HuH-7 (cell line): ENCODE data around the gene RYR3.
A peak's percentile ranks its signal among the peaks of the same experiment; 100 is the strongest.

ENCODE experiments used
- DNase-seq: peaks from one replicate; pipeline ENCODE4 v3.0.0; 2011; ENCODE audit warnings: low spot score

The RYR3 gene

DNA sequence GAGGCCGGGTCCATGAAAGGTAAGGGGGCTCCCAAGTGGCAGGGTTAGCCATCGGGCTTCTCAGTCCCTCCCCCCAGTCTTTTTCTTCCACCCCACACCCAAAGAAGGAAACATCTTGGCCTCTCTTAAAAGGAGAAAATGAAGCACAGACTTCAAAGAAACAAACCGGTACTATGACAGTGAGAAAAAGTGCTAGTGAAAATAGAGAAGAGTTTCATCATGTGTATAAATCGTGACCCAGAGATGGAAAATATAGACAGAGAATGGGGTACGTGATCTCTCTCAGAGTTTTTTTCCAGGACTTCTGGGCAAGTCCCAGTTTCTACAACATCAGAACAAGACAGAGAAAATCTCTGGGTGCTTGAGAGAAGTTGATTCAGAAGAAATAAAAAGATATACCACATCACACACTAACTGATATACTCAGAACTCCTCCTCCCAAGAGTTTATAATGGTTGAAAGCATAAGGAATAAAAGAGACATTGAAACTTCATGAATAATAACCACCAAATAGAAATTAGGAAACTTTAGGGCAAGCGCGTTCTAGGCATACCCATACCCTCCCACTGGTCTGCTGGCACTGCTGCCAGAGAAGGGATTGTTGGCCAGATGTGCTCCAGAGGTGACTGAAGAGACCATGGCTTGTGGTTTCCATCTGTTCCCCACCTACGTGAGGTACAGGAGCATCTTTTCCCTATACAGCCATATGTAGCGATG lies 338.6 kb downstream of the RYR3 start:
- no peak for DNase-seq

DNA sequence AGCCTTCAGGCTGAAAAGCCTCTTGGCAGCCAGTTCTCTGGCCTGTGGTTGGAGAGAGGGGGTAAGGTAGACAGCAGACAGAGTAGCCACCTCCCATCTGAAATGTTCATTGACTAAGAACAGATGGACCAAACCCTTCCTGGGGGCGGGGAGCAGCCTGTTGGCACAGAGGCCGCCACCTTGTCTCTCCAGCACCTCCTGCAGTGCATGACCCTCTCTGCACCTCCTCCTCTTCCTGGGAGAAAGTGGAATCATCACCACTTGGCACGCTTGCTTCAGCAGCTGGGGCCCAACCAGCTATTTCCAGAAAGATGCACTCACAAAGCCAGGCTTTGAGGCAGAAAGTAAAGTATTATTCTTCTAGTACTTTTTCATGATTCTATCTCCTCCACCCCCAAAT lies 344.1 kb downstream of the RYR3 start:
- no peak for DNase-seq

DNA sequence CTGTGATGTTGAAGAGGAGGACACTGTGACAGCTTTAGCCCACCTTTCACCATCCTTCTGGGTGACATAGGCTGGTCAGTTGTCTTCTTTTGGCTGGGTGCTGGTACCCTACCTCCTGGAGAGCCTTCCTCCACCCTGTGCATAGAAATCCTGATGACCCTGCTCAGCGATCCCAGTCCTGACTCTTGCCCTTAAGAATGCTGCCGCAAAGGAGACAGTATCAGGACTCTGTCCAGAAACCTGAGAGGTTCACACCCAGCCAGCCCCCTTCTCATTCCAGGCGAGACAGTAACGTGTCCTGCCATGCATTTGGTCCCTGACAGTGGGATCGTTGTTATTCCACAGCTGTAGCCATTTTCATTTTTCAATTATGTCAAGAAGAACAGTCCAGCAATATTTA lies 344.7 kb downstream of the RYR3 start:
- no peak for DNase-seq

DNA sequence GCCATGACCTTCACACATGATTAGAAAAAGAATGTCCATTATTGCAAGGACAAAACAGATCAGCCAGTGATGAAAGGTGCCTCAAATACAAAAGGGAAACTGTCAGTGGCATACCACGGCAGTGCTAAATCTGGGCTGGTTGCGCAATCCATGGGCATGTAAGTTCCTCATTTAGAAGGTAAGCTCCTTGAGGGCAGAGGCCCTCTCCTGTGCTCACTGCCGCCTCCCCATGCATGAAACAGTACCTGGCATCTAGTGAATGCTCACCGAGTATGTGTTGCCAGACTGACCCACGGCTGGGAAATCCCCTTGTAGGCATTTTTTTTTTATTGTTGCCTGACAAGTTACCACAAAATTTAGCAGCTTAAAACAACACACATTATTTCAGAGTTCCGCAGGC lies 345.4 kb downstream of the RYR3 start:
- DNase-seq, result no peak

DNA sequence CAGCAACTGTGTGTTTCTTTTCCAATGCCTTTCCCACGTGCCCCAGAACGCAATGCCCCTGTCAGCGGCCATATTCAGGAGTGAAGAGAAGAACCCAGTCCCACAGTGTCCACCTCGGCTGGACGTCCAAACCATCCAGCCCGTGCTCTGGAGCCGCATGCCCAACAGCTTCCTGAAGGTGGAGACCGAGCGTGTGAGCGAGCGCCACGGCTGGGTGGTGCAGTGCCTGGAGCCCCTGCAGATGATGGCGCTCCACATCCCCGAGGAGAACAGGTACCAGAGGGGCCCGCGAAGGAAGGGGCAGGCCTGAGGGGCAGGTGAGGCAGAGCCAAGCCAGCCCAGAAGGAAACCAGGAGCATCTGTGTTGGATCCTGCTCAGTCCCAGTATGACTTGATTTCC lies 349.4 kb downstream of the RYR3 start:
- no peak for DNase-seq

DNA sequence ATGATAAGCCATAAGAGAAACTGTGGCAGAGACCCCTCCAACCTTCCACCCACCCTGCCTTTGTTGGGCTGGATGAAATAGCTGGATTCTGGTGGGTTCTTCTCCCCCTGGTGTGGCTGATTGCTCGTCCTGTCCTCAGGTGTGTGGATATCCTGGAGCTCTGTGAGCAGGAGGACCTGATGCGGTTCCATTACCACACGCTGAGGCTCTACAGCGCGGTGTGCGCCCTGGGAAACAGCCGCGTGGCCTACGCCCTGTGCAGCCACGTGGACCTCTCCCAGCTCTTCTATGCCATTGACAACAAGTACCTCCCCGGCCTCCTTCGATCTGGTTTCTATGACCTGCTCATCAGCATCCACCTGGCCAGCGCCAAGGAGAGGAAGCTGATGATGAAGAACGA lies 351.2 kb downstream of the RYR3 start:
- no peak for DNase-seq

DNA sequence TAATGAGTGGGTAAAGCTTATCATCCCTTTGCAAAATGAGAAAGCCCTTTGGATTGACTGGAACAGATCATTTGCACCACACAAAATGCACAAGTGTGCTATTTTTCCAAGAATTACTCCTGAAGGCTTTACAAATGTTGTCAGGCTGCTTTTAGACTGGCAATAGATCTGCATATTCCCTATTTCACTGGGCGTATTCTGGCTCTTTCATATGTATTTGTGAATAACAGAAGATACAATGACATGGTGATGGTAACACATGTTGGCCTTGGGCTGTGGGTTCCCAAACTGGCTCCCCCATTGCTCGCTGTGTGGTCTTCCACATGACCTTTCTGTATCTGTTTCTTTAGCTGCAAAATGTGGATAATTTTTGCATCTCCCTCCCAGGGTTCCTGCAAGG lies 354.2 kb downstream of the RYR3 start:
- no peak for DNase-seq

DNA sequence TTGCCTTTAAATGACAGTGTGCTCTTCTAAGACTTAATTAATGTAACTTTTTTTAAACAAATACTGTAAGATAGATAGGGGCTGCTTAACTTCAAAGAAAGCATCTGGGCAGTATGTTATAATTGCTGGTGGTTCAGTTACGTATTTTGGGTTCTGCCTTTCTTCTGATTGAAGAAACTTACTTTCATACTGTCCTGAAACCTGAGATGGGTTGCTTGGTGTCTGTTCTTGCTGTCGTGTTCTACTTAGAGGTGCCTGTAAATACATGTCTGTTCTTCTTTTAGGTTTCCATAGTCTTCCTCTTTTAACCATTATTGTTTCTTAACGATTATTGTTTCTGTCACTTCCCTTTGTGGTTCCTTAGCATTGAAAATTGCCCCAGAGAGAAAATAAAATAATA lies 359.8 kb downstream of the RYR3 start:
- no peak for DNase-seq

DNA sequence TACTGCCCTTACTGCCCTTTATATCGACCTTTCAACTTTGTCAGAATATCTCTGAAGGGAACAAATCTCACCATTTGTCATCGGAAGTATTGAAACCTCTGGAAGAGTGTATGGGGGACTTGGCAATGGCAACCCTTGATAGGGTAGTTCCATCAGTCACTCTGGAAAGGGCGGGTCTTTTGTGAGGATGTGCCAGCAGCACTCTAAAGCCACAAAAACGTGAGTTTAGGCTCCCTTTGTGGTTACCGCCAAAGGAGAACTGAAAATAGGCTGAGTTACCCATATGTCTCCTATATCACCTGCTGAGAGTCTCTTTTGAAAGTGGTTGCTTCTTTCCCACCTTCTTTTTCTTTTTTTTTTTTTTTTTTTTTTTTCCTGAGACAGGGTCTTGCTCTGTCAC lies 360.7 kb downstream of the RYR3 start:
- no peak for DNase-seq

DNA sequence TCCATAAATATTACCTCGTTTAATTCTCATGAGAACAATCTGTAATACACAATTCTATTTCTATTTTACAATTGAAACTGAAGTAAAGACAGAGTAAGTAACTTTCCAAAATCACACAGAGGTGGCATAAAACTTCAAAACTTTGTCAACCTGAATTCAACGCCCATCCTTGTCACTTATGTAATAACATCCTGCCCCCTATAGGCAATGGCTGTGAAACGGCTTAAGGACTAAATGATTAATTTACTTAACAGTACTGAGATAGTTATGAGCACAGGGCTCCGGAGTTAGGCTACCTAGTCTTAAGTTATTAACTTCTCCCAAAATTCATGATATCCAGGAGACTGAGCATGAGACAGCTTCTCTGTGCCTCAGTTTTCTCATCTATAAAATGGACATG lies 364.5 kb downstream of the RYR3 start:
- peak; percentile 20 for DNase-seq

DNA sequence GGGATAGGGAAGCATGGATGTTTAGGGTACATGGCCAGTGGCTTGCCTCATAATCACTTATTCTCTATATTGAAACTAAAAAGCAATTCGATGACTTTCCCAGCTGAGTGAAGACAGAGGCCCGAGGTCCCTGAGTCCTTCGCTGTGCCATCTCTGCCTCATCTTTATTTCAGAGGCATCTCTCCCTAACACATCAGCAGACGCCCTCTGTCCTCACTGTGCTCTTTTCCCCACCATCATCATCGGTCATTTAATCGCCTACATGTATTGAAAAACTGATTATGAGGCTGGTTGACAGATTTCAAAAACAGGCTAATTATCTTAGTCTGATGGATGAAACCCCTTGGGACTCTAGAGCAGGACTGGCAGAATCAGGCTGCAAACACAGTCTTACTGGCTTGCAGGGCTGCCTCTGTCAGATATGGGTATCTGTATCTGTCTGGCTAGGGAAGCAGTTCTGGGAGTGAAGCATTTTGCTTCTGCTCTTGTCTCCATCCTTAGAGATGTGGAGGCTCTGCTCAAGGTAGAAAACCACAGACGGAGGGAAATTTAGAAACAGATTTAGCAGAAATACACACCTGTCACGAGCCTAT lies 366.6 kb downstream of the RYR3 start:
- DNase-seq, result no peak

DNA sequence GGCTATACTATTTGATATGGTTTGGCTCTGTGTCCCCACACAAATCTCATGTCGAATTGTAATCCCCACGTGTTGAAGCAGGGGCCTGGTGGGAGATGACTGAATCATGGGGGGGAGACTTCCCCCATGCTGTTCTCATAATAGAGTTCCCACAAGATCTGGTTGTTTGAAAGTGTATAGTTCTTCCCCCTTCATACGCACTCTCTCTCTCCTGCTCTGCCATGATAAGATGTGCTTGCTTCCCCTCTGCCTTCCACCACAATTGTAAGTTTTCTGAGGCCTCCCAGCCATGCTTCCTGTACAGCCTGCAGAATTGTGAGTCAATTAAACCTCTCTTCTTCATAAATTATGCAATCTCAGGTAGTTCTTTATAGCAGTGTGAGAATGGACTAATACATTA lies 367.4 kb downstream of the RYR3 start:
- DNase-seq, result no peak

DNA sequence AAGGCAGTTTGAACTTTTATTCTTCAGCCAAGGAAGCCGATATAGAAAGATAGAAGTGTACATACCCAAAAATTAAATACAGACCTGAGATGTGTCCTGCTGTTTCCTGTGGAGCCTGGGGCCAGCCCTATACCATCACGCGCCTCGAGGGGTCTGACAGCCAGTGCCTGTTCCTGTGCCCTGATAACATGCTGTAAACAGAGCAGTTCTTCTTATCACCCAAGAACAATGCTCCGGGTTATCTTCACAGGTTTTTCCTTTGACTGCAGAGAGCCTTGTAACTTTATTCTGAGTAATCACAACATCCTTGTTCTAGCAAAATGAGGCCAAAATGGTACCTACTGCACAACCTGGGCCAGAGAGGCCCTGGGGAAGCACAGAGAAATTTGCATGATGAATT lies 367.8 kb downstream of the RYR3 start:
- DNase-seq, result no peak

DNA sequence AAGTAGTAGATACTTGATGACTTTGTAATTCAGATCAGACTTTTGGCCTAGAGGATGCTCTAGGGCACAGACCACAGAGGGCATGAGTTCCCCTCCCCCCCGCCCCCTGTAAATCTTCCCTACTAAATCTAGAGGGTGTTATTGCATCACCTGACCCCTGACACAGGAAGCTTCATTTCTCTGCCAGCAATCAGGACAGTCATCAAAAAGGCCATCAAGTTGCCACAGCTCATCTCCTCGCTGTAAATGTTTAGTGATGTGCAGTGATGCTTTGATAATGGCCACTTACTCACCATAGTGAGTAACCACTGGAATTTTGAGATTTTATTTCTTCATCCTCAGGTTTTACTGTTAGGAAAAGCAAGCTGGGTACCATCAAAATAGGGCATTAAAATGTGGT lies 368.3 kb downstream of the RYR3 start:
- DNase-seq, result no peak

DNA sequence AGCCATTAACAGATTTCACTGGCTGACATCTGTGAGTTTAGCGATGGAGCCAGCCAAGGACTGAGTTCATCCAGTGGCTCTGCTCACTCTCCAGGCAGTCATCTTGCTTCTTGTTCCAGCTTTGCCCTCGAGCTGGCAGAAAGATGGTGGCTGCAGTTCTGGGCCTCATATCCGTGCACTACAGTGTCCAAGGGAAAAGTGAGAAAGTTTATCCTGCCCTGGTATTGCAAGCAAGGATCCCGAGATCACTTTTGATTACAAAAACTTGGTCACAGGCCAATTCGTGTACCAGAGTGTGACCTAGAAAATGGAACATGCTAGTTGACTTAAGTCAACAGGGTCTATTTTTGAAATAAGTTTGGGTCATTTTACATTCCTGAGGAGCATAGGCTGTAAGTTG lies 369.6 kb downstream of the RYR3 start:
- no peak for DNase-seq

DNA sequence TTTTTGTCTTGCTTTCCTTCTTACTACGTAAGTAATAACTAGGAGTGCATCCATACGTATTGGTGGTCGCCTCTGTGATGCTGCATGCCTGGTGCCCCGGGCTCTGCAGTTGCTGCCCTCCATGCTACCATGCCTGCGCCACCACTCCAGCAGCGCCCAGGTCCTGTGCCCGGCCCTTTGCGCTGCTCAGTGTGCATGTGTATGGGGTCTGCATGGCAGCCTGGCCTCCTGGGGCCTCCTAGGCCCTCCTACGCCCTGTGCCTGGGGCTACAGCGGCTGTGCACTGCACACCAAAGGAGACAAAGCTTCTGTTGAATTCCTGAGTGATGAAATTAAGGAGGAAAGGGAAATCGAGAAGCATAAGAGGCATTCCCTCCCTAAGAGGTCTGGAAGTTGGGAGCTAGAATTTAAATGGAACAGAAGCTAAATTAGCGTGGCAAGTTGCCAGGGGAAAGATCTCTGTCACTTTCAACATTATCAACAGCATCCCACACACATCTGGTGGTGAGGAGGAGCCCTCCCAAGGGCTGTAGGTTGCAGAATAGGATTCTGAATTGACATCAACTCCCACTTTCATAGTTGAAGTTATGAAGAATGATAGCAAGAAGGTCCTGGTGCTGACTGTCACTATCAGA lies 382.5 kb downstream of the RYR3 start:
- no peak for DNase-seq

DNA sequence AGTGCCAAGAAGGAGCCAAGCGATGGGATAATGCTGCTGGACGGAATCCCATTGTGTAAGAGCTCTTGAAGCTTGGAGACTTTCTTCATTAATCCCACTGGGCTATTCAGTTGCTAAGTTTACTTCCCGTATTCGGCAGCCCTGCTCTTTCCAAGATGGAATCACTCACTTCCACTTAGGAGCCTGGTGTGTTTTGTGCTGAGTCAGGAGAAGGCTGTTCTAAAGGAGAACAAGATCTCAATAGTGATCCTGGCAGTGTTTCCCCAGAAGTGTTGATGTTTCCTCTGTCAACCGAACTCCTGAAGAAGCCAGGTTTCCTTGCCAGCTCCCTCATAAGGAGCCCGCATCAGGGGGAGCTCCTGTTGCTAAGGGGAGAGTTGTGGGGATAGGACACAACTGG lies 387.4 kb downstream of the RYR3 start:
- no peak for DNase-seq

DNA sequence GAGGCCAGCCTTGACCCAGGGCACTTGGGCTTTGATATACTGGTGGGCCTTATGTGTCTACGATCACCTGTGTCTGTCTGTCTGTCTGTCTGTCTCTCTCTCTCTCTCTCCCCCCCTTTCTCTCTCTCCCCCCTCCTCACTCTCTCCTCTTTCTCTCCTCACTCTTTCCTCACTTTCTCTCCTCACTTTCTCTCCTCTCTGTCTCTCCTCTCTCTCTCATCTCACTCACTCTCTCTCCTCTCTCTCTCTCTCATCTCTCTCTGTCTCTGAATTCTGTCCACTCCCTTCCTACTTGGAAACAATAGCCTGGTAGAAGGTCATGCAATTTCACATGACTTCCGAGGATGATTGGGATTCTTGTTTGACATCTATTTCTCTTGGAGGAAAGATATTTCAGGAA lies 388.4 kb downstream of the RYR3 start:
- DNase-seq, result no peak

DNA sequence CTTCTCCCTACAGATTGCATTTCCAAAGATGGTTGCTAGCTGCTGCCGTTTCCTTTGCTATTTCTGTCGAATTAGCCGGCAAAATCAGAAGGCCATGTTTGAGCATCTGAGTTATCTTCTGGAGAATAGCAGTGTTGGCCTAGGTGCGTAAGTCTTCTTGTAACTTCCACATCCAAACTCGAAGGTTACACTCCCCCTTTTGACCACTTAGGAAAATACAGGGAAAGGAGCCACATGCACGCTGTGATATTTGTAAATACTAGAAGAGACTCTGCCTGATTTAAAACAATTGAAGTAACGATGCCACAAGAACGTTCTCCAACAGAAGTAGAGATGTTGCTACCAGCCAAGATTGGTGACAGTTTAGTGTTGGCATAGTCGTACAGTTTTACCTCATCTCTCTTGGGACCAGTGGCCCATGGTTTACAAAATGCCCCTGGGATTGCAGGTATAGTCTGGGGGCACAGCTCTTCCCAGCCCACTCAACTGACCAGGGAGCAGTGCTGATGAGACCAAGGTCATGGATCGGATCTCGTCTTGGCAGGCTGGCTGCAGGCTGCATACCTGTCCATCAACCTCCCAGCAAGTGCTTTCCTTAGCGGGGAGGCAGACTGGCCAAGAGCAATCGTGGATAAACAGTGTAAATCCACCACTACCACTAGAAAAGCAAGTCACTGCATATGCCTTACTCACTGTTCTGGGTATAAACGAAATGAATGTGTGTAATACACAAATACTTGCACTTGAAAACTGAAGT lies 389.1 kb downstream of the RYR3 start:
- peak; percentile 19 for DNase-seq

DNA sequence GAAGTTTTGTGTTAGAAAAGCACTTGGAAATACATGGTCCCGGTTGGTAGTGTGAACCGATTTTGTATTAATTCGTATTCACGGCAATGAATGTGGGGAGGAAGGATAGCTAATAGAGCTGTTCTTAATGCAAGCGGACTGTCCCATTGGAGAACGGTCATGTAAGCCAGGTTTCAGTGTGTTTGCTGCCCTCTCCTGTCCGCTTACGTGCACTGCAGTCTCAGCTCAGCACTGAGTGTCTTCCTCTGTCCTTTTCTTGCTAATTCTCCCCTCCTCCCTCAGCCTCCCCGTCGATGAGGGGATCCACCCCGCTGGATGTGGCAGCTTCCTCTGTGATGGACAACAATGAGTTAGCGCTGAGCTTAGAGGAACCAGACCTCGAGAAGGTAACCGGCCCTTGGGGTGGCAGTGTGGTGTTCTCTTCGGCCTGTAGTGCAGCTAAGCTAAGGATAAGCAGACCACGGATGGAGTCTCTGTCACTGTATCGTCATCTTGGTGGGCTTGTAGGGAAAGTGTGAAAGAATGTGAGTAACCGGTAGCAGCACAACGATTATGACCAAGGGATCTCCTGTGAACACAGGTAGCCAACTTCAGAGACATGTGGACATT lies 390.0 kb downstream of the RYR3 start:
- peak; percentile 54 for DNase-seq

DNA sequence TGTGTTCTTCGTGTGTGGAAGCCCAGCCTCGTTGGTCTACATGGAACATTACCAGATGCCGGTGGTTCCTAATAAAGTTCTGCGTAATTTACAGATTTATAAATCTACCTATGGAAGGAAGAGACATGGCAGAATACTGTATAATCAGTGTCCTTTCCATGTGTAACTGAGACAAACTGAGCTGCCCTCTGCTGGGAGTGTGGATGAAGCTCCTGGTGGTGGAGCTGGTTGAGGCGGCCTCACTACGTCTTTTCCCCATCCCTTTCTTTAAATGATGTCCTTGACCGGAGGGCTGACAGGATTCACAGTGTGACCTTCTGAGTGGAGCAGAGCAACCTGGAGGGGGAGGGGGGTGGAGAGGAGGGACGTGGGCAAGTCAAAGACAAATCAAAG lies 390.5 kb downstream of the RYR3 start:
- DNase-seq, result peak; percentile 8

DNA sequence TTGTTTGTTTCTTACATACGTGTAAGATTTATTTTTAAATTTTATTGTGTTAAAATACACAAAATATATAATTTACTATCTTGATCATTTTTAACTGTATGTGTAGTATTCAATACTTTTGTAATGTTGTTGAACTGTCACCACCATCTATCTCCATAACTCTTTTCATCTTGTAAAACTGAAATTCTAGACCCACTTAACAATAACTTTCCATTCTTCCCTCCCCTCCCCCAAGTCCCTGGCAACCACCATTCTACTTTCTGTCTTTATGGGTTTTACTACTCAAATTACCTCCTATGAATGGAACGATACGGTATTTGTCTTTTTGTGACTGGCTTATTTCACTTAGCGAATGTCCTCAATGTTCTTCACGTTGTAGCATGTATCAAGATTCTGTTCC lies 395.4 kb downstream of the RYR3 start:
- no peak for DNase-seq

DNA sequence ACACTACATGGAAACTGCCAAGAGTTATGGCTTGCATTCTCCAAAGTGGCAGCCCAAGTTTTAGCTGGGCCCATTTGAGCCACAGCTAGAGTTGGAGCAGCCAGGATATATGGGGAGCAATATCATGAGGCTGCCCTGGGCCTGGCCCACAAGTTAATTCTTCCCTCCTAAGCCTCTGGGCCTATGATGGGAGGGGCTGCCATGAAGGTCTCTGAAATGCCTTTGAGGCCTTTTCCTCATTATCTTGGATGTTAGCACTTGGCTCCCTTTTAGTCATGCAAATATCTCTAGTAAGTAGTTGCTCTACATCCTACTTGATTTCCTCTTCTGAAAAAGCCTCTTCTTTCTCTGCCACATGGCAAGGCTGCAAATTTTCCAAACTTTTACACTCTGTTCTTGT lies 400.0 kb downstream of the RYR3 start:
- DNase-seq, result no peak
